Osteocyte (in vitro differentiated cells): ENCODE measurements around the gene RYR3. TPM values are rescaled to one million over a fixed set of nuclear protein-coding genes. Genes with fewer than 3 reads are reported as not detected.

Source experiments
- DNase-seq: peaks from one replicate; pipeline ENCODE4 v3.0.0; 2021; ENCODE audit warnings: mixed read lengths; ENCODE audit not compliant: unreplicated experiment; ENCODE audit errors: extremely low spot score
- H3K27ac Mint-ChIP-seq: one replicate; pipeline ENCODE4 v1.8.0; 2021; ENCODE audit warnings: mild to moderate bottlenecking, mixed read lengths; ENCODE audit not compliant: unreplicated experiment
- H3K27me3 Mint-ChIP-seq: one replicate; pipeline ENCODE4 v1.8.0; 2021; ENCODE audit warnings: mixed read lengths; ENCODE audit not compliant: unreplicated experiment
- H3K36me3 Mint-ChIP-seq: one replicate; pipeline ENCODE4 v1.8.0; 2021; ENCODE audit warnings: mixed read lengths; ENCODE audit not compliant: unreplicated experiment
- H3K4me1 Mint-ChIP-seq: one replicate; pipeline ENCODE4 v1.8.0; 2021; ENCODE audit warnings: mixed read lengths; ENCODE audit not compliant: unreplicated experiment
- H3K4me3 Mint-ChIP-seq: one replicate; pipeline ENCODE4 v1.8.0; 2021; ENCODE audit warnings: mild to moderate bottlenecking, moderate library complexity, mixed read lengths; ENCODE audit not compliant: unreplicated experiment
- H3K9me3 Mint-ChIP-seq: one replicate; pipeline ENCODE4 v1.8.0; 2021; ENCODE audit warnings: mixed read lengths; ENCODE audit not compliant: unreplicated experiment
- CTCF ChIP-seq: fragments of 200-600 bp; sonication (generic); IDR thresholded peaks from 2 replicates; pipeline ENCODE4 v1.5.0; 2021; ENCODE audit warnings: antibody characterized with exemption, mild to moderate bottlenecking, moderate library complexity
- total RNA-seq: library from RNA; stranded (reverse); gene quantifications from 2 replicates; pipeline ENCODE4 v1.2.1, GENCODE V29; 2021

RYR3 gene
- total RNA-seq, 1 donor from 2014 or later = not detected

- H3K27me3 Mint-ChIP-seq = peaks cover 12% of the 10 kb centered on the region
- no peak overlapping the region for H3K27ac Mint-ChIP-seq
- no peaks in the 10 kb centered on the region for H3K9me3 Mint-ChIP-seq
- TF ChIP-seq CTCF = peak; percentile 76
- no peak overlapping the region for H3K4me3 Mint-ChIP-seq
- DNase-seq = no peak
- H3K4me1 Mint-ChIP-seq = peaks cover 8% of the 10 kb centered on the region
- no peaks in the 10 kb centered on the region for H3K36me3 Mint-ChIP-seq
These were observed 425.0 kb downstream of the RYR3 start for GRCh38 chr15:33735637-33736247.

- Mint-ChIP-seq H3K27ac (no peak overlapping the region), H3K36me3 (no peaks in the 10 kb centered on the region), H3K4me1 (peaks cover 8% of the 10 kb centered on the region), H3K4me3 (peak overlapping the region; percentile 53), H3K9me3 (no peaks in the 10 kb centered on the region), H3K27me3 (peaks cover 12% of the 10 kb centered on the region)
- peak; percentile 82 for TF ChIP-seq CTCF
- no peak for DNase-seq
These were observed 427.2 kb downstream of the RYR3 start for GRCh38 chr15:33737687-33738601.

GRCh38 chr15:33738941-33739664, 428.3 kb downstream of the RYR3 start:
- no peak overlapping the region for H3K27ac Mint-ChIP-seq
- no peaks in the 10 kb centered on the region for H3K36me3 Mint-ChIP-seq
- H3K4me1 Mint-ChIP-seq = peaks cover 8% of the 10 kb centered on the region
- H3K27me3 Mint-ChIP-seq = peaks cover 12% of the 10 kb centered on the region
- H3K4me3 Mint-ChIP-seq = no peak overlapping the region
- DNase-seq = no peak
- no peak for TF ChIP-seq CTCF
- no peaks in the 10 kb centered on the region for H3K9me3 Mint-ChIP-seq

GRCh38 chr15:33742306-33742705, 431.5 kb downstream of the RYR3 start:
- TF ChIP-seq CTCF = no peak

GRCh38 chr15:33742800-33743199, 432.0 kb downstream of the RYR3 start:
- no peak for DNase-seq
- no peaks in the 10 kb centered on the region for H3K36me3 Mint-ChIP-seq
- H3K9me3 Mint-ChIP-seq = no peaks in the 10 kb centered on the region
- no peak overlapping the region for H3K27ac Mint-ChIP-seq
- no peak for TF ChIP-seq CTCF
- H3K27me3 Mint-ChIP-seq = peaks cover 10% of the 10 kb centered on the region
- H3K4me1 Mint-ChIP-seq = peaks cover 6% of the 10 kb centered on the region
- H3K4me3 Mint-ChIP-seq = no peak overlapping the region

More at GRCh38 chr15:33742306-33742705, 431.5 kb downstream of the RYR3 start:
- Mint-ChIP-seq H3K9me3 (no peaks in the 10 kb centered on the region), H3K27me3 (peaks cover 12% of the 10 kb centered on the region), H3K4me1 (peaks cover 8% of the 10 kb centered on the region), H3K4me3 (no peak overlapping the region), H3K27ac (no peak overlapping the region), H3K36me3 (no peaks in the 10 kb centered on the region)
- no peak for DNase-seq
